GM10266 (cell line): ENCODE measurements around the gene FJX1.
A peak's percentile ranks its signal among the peaks of the same experiment; 100 is the strongest.

ENCODE experiments used
- DNase-seq: peaks from one replicate; pipeline ENCODE4 v3.0.0; 2012; ENCODE audit errors: extremely low spot score
- CTCF ChIP-seq: IDR thresholded peaks from 2 replicates; pipeline ENCODE4 v1.5.1; 2012; ENCODE audit warnings: mild to moderate bottlenecking, low read depth; ENCODE audit not compliant: control insufficient read depth, insufficient read depth; ENCODE audit errors: missing control alignments

FJX1 gene

GRCh38 chr11:35618497-35619115, 346 bp downstream of the FJX1 start:
- peak; percentile 76 for DNase-seq
- no peak for TF ChIP-seq CTCF

GRCh38 chr11:35619116-35619854, 1.0 kb downstream of the FJX1 start:
- DNase-seq, result peak; percentile 58
- TF ChIP-seq CTCF, result no peak

- peak; percentile 2 for TF ChIP-seq CTCF
- no peak for DNase-seq
Observed at GRCh38 chr11:35619855-35620640, 1.8 kb downstream of the FJX1 start.

GRCh38 chr11:35620795-35621194, 2.5 kb downstream of the FJX1 start:
- DNase-seq, result no peak
- TF ChIP-seq CTCF, result no peak

GRCh38 chr11:35621620-35622019, 3.4 kb downstream of the FJX1 start:
- no peak for DNase-seq
- no peak for TF ChIP-seq CTCF

- no peak for TF ChIP-seq CTCF
- DNase-seq, result no peak
Observed at GRCh38 chr11:35622070-35622469, 3.8 kb downstream of the FJX1 start.

GRCh38 chr11:35623621-35624168, 5.4 kb downstream of the FJX1 start:
- no peak for DNase-seq

More at GRCh38 chr11:35623621-35624168, 5.4 kb downstream of the FJX1 start:
- TF ChIP-seq CTCF, result no peak
